GM19328 (cell line): ENCODE results near the gene MAP10.
A peak's percentile ranks its signal among the peaks of the same experiment; 100 is the strongest.
"Not testable (repeated sequence)": the region's sequence is repeated elsewhere in the genome, so short reads cannot be mapped to it uniquely, and the experiment has no call there.

Experiments
- ATAC-seq: cut with Tn5 transposase; IDR thresholded peaks from one replicate; pipeline ENCODE4 v1.9.1; 2021; ENCODE audit warnings: mild to moderate bottlenecking, moderate library complexity; ENCODE audit not compliant: unreplicated experiment

MAP10 gene, protein sequence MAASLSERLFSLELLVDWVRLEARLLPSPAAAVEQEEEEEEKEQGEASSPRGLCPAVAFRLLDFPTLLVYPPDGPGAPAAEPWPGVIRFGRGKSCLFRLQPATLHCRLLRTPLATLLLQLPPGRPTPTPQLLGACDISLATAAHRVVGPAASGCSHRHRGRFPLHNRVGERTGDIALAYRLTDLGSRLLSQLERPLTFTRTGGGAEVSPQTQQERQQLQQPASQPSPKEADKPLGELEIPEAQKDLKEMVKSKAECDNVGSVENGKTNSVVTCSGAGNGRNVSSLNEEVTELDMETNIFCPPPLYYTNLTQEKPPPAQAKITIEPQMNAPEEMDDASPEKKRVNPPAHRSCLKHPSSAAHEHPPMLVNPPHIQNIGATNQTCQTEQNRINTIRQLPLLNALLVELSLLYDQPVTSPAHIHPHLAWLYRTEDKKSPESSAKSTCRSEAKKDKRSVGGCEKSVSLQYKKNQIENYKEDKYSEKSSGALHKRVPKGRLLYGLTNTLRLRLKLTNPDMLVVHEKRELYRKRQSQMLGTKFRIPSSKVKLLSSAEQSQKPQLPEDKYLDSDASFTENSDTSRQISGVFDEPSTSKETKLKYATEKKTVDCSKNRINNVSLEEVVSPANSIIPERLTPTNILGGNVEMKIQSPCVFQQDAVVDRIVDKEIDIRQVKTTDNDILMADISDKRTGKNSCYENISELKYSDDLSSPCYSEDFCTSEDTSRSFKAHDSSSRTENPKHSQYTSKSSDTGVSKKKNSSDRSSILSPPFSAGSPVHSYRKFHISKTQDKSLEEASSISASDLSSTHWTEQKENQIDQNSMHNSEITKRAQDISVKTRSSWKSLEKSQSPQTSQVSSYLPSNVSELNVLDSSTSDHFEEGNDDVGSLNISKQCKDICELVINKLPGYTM

DNA sequence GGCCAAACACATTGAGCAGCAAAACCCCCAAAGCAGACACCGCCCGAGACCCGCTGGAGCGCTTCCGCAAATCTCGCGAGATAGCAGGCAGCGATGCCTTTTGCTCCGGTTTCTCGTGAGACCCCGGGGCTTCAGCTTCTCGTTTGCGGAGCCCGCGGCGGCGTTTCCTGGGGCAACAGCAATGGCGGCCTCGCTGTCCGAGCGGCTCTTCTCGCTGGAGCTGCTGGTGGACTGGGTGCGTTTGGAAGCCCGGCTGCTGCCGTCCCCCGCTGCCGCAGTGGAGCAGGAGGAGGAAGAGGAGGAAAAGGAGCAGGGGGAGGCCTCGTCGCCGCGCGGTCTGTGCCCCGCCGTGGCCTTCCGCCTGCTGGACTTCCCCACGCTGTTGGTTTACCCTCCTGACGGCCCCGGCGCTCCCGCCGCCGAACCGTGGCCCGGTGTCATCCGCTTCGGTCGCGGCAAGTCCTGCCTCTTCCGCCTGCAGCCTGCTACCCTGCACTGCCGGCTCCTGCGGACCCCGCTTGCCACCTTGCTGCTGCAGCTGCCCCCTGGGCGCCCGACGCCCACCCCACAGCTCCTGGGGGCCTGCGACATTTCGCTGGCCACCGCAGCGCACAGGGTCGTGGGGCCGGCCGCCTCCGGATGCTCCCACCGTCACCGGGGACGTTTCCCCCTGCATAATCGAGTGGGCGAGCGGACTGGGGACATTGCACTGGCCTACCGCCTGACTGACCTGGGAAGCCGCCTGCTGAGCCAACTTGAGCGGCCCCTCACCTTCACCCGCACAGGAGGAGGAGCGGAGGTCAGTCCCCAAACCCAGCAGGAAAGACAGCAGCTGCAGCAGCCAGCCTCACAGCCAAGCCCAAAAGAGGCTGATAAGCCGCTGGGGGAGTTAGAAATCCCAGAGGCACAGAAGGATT, at the start of gene MAP10:
TSS of gene MAP10 (plus strand) at position 148 of the 917 bp plus-strand sequence. CDS start at position 182, 34 bp downstream.
- ATAC-seq, result peak; percentile 63

DNA sequence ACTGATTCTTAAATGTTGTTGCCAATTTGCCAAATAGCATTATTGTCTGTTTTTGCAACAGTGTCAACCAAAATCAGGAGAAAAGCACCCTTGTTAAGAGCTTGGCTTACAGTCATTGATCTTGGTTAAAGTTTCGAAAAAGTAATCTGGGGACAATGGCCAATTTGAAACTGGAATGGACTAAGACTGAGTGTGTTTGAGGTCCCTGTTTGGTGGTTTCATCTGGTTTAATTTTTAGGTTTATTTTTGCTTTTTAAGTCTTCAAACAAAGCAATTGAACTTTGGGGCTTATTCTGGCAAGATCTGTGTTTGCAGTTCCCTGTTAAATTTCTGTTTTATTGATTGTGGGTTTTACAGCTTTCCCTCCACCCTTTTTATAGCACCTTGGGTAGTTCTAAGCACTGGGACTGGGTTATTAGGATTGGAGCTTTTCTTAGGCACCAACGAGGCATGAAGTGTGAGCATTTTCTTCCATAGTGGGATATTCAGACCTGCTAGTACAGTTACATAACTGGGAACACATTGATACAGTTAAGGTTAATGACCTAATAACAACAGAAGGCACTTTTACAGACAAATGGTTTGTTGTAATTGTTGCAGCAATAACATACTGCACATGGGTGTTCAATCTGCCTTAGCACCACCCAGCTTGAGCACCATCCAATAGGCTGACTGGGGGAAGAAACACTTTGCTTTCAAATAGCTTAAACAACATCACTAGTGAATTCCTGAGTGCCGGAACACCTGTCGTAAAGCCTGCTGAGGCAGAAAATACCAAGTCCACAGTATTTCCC, 40.6 kb upstream of the MAP10 start:
- ATAC-seq, result no peak

DNA sequence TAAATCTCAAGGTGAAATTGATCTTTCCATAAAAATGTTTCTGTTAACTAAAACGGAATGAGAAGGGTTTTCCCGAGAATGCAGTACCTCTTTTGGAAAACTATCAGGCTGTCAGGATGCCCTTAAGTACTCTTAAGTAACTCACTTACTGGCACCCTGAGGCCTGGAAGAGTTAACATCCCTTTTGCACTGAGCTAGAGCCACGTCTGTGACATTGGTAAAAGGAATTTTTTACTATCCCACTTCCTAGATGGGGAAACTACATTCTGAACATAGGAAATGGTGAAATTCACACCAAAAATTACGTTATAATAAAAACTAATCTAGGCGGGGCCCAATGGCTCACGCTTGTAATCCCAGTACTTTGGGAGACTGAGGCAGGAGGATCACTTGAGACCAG, 39.7 kb upstream of the MAP10 start:
- ATAC-seq, result no peak

DNA sequence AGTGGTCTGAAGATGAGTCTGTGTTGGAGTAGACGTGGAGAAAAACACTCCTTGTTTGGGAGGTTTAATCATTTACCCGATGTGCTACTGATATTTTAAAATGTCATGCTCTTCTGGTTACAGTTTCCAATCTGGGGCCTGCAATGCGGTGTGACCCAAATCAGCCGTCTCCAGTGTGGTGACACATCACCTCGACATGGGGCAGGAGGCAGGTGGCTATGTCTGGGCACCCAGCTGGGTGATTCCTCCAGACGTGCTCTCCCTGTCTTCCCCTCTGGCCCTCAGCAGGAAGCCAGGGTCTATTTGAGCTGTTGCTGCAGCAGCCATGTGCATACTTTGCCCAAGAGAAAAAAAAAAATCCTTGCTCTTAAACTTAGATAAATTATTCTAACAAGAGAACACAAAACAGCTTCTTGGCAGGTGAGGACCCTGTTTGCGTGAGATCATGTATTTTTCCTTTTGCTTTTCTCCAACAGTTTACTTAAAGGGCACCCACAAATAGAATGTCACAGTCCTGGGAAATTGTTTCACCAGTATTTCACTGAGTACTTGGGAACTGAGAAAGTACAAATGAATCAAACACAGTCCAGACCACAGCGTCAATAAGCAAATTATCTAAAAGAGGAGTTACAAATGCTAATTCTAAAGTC, 38.9 kb upstream of the MAP10 start:
- no peak for ATAC-seq

DNA sequence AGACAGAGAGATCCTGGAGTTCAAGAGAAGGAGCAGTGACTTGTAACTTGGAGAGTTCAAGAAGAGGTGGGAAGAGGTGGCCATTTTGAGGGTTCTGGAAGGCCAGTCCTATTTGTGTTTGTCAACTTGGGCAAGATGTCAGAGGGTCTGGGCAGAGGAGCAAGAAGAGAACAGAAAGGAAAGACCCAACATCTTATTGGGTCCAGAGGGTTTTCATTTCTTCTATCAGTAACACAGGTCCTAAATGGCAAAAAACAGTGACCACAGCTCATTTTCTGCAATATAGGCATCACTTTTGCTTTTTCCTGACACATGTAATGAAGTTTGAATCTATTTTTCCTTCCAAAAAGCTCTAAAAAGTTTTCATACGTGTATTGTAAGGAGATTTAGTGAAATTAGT, 38.3 kb upstream of the MAP10 start:
- ATAC-seq, result no peak

DNA sequence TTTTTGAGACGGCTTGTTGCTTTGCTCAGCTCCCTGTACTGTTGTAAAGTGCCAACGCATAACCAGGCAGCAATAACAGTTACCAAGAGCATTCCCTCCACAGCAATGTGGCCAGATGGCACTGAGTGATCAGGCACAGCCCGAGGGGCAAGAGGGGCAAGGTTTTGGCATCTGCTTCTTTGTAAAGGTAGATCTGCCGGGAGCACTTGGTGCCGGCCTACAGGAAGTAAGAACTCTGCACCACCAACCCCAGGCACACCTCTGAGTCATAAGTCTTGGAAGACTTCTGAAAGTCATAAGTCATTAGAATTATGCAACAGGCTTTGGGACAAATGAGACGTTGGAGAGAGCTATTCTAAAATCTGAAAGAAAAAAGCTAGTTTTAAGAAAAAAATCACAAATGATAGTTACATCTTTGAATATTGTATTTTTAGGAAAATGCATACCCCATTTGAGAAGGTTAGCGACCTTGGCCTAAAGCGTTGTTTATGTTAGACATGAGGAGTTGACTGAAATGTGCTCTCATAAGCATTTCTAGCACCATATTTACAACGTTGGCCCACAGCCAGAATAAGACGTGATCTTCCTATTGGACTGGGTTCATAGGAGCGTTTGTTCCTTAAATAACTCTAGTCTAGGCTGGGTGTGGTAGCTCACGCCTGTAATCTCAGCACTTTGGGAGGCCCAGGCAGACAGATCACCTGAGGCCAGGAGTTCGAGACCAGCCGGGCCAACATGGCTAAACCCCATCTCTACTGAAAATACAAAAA, 37.7 kb upstream of the MAP10 start:
- no peak for ATAC-seq

DNA sequence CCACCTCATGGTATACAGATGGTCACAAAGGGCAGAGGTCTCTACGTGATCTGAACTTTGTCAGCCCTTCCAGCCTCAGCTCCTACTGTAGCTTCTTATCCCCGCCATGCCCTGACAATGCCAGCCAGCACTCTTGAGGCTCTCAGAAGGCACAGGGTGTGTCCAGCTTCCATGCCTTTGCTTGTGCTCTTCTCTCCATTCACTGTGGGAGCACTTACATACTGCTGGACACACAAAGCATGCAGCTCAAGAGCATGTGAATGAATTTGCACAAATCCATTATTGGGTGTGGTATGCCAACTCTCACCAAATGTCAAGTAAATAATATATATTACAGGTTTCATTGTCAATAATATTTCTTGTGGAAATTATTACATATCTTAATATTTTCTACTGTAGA, 36.4 kb upstream of the MAP10 start:
- no peak for ATAC-seq

DNA sequence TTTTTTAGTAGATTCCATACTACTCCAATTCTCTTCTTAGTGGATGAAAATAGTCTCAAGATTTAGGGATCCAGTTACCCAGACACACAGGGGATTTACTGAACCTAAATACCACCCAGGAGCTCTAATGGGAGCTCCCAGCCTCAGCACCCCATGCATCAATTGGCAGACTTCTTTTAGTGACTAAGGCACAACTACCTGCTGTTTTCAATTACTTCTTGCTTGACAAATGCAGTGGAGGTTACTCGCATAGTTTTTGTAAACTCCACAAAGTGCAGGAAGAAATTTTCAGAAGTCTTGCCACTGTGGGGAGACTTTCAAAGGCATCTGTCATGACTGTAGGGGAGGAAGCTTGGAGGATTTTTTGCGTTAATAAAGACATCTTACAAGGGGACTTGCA, 35.5 kb upstream of the MAP10 start:
- ATAC-seq, result no peak

DNA sequence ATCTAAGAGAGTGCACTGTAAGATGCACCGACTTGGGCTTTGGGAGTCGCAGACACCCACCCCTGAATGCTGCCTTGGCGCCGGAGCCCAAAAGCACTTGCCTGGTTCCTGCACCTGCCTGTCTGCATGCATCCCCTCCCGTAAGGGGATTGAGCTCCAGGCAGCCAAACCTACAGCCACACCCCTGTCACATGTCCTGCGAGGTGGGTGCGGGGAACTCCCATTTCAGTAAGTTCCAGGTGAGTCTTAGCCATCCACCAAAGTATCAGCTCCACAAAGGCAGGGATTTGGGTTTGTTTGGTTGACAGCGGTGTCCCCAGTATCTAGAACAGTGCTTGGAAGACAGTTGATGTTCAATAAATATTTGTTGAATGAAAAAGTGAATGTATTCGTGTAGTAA, 31.5 kb upstream of the MAP10 start:
- ATAC-seq, result no peak

DNA sequence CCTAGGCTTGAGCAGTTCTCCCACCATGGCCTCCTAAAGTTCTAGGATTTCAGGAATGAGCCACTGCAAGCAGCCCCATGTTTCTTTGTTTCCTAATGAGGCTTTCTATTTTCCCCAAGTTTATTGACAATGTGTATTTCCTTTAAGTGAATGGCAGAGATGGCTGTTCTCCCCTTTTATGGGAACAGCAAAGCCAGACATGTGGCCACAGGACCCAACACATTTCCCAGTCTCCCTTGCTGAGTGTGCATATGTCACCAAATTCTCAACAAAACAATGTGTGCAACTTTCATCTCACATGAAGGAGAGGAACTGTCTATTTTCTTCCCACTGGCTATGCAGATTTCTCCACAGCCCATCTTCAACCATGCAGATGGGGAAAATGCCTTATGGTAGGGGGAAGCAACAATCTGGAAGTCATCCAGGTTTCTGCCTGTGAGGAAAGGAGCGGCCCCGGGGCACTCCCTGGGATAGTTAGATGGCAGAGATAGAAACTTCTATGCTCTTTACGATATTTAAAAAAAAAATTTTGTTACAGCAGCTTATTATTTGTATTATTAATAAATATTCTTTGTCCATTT, 28.6 kb upstream of the MAP10 start:
- ATAC-seq, result no peak

DNA sequence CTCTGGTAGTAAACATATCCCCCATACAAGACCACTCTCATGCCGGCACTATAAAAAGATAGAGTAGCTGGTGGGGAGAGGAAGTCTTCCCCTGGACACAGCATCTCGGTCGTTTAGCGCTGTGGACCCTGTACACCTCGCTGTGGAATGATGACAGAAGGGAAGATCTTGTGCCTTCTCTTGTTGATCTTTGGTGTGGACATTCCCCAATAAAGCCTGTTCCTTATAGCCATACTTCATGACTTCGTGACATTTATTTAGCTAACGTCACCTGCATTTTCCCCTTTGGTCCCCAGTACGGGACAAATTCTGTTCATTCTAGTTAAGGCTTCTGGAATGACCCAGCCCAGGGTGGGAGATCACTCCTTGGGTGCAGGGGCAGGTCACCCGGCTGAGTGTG, 24.9 kb upstream of the MAP10 start:
- no peak for ATAC-seq

DNA sequence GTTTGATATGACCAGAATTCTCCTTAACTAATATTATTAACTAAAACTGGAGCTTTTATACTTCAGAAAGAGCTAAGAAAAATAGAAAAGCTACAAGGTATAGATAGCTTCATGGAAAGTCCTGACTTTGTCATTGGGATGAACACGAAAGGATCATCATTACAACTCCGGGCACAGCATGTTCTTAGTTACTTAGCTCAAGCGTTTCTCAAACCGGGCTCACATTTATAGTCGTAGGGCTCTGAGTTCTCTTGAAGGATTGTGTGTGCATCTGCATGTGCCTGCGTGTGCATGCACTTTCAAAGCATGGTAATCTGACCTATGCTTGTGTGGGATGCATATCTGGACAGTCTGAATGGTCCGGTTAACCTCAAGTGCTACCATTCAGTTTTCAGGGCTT, 20.4 kb upstream of the MAP10 start:
- no peak for ATAC-seq

DNA sequence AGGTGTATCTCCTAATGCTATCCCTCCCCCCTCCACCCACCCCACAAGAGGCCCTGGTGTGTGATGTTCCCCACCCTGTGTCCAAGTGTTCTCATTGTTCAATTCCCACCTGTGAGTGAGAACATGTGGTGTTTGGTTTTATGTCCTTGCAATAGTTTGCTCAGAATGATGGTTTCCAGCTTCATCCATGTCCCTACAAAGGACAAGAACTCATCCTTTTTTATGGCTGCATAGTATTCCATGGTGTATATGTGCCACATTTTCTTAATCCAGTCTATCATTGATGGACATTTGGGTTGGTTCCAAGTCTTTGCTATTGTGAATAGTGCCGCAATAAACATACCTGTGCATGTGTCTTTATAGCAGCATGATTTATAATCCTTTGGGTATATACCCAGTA, 19.6 kb upstream of the MAP10 start:
- ATAC-seq, result not testable (repeated sequence)

DNA sequence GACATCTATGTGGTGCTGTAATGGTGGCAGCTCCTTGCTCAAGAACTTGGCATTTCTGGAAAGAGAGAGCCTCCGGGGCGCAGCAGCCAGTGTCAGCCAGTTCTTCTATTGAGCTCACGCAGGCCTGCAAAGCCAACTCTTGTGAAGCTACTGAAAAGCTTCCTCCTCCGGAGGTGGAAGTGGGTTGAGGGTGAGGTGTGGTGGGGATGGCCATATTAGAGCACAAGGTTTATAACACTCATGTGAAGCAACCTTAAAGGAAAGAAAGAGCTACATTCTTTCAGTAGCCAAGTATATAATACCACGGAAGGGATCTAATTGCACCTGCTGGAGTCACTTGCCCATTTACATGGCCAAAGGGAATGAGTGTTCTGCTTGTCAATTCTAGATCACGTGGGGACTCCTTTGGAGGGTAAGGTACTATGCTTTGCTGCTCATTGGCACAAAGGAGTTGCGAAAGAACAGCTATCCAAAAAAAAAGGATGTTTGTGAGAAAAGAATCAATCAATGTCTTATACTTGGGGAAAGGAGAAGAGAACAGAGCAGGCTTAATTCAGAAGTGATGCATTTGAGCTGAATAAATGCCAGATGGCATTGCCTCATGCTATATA, 18.3 kb upstream of the MAP10 start:
- no peak for ATAC-seq

DNA sequence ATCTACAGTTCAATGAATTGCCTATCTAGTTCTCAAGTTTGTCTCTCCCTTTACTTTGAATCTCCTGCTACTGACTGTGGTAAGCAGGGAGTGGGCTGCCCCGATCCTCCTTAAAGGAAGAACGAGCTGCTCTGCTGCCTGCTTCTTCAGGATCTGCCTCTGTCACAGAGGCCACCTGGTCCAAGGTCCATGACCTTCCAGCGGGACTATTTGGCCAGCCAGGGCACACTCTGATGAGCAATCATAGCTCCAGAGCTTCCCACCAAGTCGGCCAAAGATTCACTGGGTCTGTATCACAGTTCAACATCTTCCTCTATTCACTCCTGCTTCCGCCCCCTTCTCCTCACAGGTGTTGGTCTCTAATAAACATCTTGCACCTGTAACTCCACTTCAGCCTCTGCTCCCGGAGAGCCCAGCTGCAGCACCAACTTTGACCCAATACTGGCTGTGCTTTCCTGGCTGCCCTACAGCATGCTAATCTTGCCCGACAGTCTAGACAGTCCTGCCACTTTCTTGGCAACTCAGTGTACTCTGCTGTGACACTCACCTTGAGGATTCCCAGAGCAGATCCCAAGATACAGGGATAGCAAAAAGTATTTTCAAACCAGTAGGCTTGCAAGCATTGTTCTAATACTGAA, 16.9 kb upstream of the MAP10 start:
- no peak for ATAC-seq

DNA sequence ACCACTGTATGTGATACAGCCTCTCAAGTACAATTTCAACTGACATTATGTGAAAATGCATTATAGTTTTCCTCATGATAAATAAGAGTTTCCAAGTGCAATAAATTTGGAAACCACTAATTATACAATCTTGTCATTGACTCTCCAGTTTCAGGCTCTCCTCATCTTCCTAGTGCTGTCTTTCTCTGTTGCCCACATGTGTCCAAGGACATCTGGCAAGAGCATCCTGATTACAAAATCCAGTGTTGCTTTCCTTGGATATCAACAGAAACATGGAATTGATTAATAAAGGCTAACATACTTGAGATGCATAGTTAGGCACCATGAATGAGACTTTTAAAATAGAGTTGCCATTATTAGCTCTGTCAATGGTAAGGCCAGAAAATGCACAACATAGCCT, 15.6 kb upstream of the MAP10 start:
- ATAC-seq, result no peak

DNA sequence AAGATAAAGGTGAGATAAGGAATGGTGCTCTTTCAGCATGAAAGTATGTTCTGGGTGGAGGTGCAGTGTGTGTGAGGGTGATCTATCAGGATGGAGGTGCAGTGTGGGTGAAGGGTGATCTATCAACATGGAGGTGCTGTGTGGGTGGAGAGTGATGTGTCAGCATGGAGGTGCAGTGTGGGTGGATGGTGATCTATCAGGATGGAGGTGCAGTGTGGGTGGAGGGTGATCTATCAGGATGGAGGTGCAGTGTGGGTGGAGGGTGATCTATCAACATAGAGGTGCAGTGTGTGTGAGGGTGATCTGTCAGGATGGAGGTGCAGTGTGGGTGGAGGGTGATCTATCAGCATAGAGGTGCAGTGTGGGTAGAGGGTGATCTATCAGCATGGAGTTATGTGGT, 12.3 kb upstream of the MAP10 start:
- no peak for ATAC-seq

DNA sequence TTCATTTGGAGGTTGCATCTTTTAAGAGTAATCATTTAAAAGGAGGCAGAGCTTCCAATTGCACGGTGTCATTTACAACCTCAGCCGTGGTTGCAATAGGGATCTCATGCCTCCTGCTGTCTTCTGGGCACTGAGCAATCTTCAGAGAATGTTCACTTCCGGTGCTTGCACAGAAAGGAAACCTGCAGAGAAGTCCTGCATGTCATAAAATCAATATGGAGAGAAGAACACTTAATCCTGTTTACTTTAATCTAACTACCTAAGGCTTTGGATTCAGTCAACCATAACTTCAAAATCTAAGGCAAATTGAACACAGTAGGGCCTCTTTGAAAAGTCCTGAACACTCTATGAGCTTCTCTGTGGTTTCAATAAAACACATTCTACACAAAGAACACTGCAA, 11.3 kb upstream of the MAP10 start:
- no peak for ATAC-seq
